ACC112 (cell line): ENCODE data around the gene GPR42.
"Not testable (repeated sequence)": the region's sequence is repeated elsewhere in the genome, so short reads cannot be mapped to it uniquely, and the experiment has no call there.

Source experiments
- H2AFZ ChIP-seq: fragments of 200-600 bp; sonication (generic); one replicate; pipeline ENCODE4 v1.6.0; 2017; ENCODE audit warnings: antibody characterized with exemption, low read length; ENCODE audit not compliant: unreplicated experiment
- H3K27ac ChIP-seq: fragments of 200-600 bp; sonication (generic); 2 replicates; pipeline ENCODE4 v1.5.1; 2014; ENCODE audit warnings: low read depth, mild to moderate bottlenecking, antibody characterized with exemption, low read length, moderate library complexity
- H3K27me3 ChIP-seq: fragments of 200-600 bp; sonication (generic); 2 replicates; pipeline ENCODE4 v1.6.1; 2014; ENCODE audit warnings: mild to moderate bottlenecking, antibody characterized with exemption, low read length, moderate library complexity, mixed read lengths; ENCODE audit not compliant: insufficient read depth
- H3K36me3 ChIP-seq: fragments of 200-600 bp; sonication (generic); 2 replicates; pipeline ENCODE4 v1.6.1; 2016; ENCODE audit warnings: mild to moderate bottlenecking, antibody characterized with exemption, low read length, moderate library complexity, mixed read lengths; ENCODE audit not compliant: insufficient read depth
- H3K4me1 ChIP-seq: fragments of 200-600 bp; sonication (generic); one replicate; pipeline ENCODE4 v1.6.1; 2016; ENCODE audit warnings: low read length, mixed read lengths; ENCODE audit not compliant: insufficient read depth, unreplicated experiment, control insufficient read depth
- H3K4me3 ChIP-seq: fragments of 200-600 bp; sonication (generic); 2 replicates; pipeline ENCODE4 v1.5.1; 2014; ENCODE audit warnings: mild to moderate bottlenecking, low read depth, low read length
- H3K79me2 ChIP-seq: fragments of 200-600 bp; sonication (generic); one replicate; pipeline ENCODE4 v1.6.0; 2016; ENCODE audit warnings: low read length; ENCODE audit not compliant: control insufficient read depth, unreplicated experiment, insufficient read depth

GPR42 gene

DNA sequence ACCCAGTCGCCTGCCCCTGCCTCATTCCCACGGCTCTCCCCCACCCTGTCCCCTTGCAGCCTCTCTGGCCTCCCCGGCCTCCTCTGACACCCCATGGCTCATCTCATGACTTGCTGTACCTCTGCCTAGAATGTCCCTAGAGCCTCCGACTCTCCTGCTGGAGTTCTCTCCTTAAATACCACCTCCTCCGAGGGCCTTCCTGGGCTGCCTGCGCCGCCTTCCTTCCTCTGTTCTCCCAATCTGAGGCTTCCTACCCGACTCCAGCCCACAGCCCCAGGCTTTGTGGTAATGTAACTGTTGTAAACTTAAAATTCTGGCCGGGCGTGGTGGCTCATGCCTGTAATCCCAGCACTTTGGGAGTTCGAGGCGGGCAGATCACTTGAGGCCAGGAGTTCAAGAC, 27.7 kb downstream of the GPR42 start:
- Histone ChIP-seq H3K79me2 (no peaks in the 10 kb centered on the region), H3K27ac (no peak overlapping the region), H3K27me3 (peaks cover 7% of the 10 kb centered on the region), H3K4me1 (no peaks in the 10 kb centered on the region), H2AFZ (no peak overlapping the region), H3K4me3 (no peak overlapping the region), H3K36me3 (no peaks in the 10 kb centered on the region)

DNA sequence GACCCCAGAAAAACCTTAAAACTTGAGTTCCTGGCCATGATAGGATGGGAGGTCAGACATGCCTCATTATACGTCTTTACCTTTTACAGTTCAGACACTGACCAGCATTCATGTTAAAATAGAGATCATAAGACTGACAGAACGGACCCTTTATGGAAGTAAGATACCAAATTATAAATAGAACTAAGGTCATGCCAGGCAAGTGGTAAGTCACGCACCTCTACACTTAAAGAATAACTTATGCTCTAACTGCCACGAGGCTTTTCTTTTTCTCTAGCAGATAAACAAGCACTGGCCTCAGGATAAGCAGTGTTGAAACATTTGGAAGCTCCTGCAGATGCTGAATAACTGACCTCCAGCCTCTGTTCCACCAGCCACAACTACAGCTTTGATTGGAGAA, 28.4 kb downstream of the GPR42 start:
- Histone ChIP-seq H3K4me3 (no peak overlapping the region), H3K27me3 (peaks cover 7% of the 10 kb centered on the region), H2AFZ (no peak overlapping the region), H3K27ac (no peak overlapping the region), H3K36me3 (no peaks in the 10 kb centered on the region), H3K79me2 (no peaks in the 10 kb centered on the region), H3K4me1 (no peaks in the 10 kb centered on the region)

GRCh38 chr19:35399948-35400772, 29.3 kb downstream of the GPR42 start:
- Histone ChIP-seq H3K27me3 (peaks cover 7% of the 10 kb centered on the region), H3K4me3 (no peak overlapping the region), H2AFZ (no peak overlapping the region), H3K36me3 (no peaks in the 10 kb centered on the region), H3K4me1 (no peaks in the 10 kb centered on the region), H3K79me2 (no peaks in the 10 kb centered on the region), H3K27ac (no peak overlapping the region)

GRCh38 chr19:35400773-35401100, 29.9 kb downstream of the GPR42 start:
- Histone ChIP-seq H3K27me3 (peaks cover 7% of the 10 kb centered on the region), H2AFZ (no peak overlapping the region), H3K36me3 (no peaks in the 10 kb centered on the region), H3K79me2 (no peaks in the 10 kb centered on the region), H3K4me3 (no peak overlapping the region), H3K27ac (no peak overlapping the region), H3K4me1 (no peaks in the 10 kb centered on the region)

DNA sequence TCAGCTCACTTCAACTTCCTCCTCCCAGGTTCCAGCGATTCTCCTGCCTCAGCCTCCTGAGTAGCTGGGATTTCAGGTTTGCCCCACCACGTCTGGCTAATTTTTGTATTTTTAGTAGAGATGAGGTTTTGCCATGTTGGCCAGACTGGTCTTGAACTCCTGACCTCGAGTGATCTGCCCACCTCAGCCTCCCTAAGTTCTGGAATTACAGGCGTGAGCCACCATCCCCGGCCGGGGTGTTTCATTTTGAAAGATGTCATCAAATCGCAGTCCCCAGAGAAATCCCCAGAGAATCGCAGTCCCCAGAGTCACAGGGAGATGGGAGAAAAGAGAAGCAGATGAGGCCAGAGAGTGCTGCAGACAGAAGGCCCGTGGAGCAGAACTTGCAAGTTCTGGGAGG, 30.5 kb downstream of the GPR42 start:
- H3K4me3 ChIP-seq, H3K4me1 ChIP-seq, H2AFZ ChIP-seq, H3K27me3 ChIP-seq, H3K27ac ChIP-seq, H3K36me3 ChIP-seq, H3K79me2 ChIP-seq: not testable (repeated sequence)

- H3K79me2 ChIP-seq: no peaks in the 10 kb centered on the region
- H3K4me1 ChIP-seq: no peaks in the 10 kb centered on the region
- no peak overlapping the region for H3K27ac ChIP-seq
- H3K4me3 ChIP-seq: no peak overlapping the region
- no peak overlapping the region for H2AFZ ChIP-seq
- H3K36me3 ChIP-seq: no peaks in the 10 kb centered on the region
- H3K27me3 ChIP-seq: peaks cover 7% of the 10 kb centered on the region
Observed at GRCh38 chr19:35403116-35403760, 32.4 kb downstream of the GPR42 start.

- Histone ChIP-seq H3K36me3 (no peaks in the 10 kb centered on the region), H3K4me1 (no peaks in the 10 kb centered on the region), H2AFZ (no peak overlapping the region), H3K4me3 (no peak overlapping the region), H3K79me2 (no peaks in the 10 kb centered on the region), H3K27ac (peak overlapping the region; percentile 53; the same call in 1 of the 2 replicates), H3K27me3 (peaks cover 17% of the 10 kb centered on the region)
Observed at GRCh38 chr19:35404879-35405622, 34.2 kb downstream of the GPR42 start.

DNA sequence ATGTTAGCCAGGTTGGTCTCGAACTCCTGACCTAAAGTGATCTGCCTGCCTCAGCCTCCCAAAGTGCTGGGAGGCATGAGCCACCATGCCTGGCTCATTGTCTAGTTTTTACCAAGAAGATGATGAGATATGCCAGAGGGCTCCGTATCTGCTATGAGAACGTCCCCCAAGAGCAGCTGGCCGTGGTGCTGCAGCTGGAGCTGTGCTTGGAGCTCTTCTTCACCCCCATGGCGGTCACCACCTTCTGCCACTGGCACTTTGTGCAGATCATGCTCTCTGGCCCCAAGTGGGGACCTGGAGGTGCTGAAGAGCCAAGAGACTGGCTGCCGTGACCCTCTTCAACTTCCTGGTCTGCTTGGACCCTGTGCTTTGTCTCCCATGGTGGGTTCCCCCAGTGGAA, 36.8 kb downstream of the GPR42 start:
- no peak overlapping the region for H2AFZ ChIP-seq
- peaks cover 31% of the 10 kb centered on the region for H3K27me3 ChIP-seq
- H3K36me3 ChIP-seq: no peaks in the 10 kb centered on the region
- H3K4me1 ChIP-seq: no peaks in the 10 kb centered on the region
- no peaks in the 10 kb centered on the region for H3K79me2 ChIP-seq
- no peak overlapping the region for H3K4me3 ChIP-seq
- no peak overlapping the region for H3K27ac ChIP-seq

DNA sequence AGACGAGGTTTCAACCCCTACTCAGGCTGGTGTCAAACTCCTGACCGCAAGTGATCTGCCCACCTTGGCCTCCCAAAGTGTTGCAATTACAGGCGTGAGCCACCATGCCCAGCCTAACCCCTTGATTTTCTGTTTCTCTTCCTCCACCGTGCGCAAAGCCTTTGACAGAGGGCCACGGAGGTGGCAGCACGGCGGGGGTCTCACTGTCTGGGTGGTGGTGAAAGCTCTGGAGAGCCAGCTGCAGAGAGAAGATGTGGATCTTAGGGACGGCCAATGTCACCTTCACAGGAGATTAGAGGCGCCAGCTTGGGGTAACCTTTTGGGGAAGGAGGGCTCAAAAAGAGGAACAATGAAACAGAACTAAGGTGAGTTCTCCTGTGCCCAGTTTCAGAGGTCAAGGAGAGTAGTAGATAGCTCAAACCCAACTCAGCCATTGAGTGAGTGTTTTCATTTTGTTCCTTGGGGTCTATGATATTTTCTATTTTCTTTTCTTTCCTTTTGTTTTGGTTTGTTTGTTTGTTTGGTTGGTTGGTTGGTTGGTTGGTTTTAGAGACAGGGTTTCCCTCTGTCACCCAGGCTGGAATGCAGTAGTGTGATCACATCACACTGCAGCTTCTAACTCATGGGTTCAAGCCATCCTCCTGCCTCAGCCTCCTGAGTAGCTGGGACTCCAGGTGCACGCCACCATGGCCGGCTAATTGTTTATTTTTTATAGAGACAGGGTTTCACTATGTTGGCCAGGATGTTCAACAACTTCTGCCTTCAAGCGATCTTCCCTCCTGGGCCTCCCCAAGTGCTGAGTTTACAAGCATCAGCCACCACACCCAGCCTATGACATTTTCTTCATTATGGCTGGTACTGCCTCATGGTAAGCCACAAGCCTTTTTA, 37.7 kb downstream of the GPR42 start:
- H2AFZ ChIP-seq: no peak overlapping the region

GRCh38 chr19:35409191-35409590, 38.3 kb downstream of the GPR42 start:
- Histone ChIP-seq H3K27ac (no peak overlapping the region), H3K79me2 (no peaks in the 10 kb centered on the region), H3K27me3 (peaks cover 42% of the 10 kb centered on the region), H3K4me1 (no peaks in the 10 kb centered on the region), H3K4me3 (no peak overlapping the region), H2AFZ (no peak overlapping the region), H3K36me3 (no peaks in the 10 kb centered on the region)

More for the DNA sequence above, 37.7 kb downstream of the GPR42 start:
- Histone ChIP-seq H3K4me1 (no peaks in the 10 kb centered on the region), H3K79me2 (no peaks in the 10 kb centered on the region), H3K27me3 (peaks cover 37% of the 10 kb centered on the region), H3K27ac (no peak overlapping the region), H3K4me3 (no peak overlapping the region), H3K36me3 (no peaks in the 10 kb centered on the region)
